Stimulated activated CD4-positive, alpha-beta T cell treated with anti-CD3 and anti-CD28 coated beads, Interleukin-15, amount 100 ng/mL, for 1 hour (primary cell): ENCODE measurements around the gene KNL1.
"Not testable (repeated sequence)": the region's sequence is repeated elsewhere in the genome, so short reads cannot be mapped to it uniquely, and the experiment has no call there.

ENCODE experiments used
- DNase-seq, 2 donors: peaks; one replicate each; pipeline ENCODE4 v3.0.0-alpha.2; 2020; ENCODE audit warnings: low read depth in 1 of 2, low spot score in 1 of 2

Gene KNL1, protein sequence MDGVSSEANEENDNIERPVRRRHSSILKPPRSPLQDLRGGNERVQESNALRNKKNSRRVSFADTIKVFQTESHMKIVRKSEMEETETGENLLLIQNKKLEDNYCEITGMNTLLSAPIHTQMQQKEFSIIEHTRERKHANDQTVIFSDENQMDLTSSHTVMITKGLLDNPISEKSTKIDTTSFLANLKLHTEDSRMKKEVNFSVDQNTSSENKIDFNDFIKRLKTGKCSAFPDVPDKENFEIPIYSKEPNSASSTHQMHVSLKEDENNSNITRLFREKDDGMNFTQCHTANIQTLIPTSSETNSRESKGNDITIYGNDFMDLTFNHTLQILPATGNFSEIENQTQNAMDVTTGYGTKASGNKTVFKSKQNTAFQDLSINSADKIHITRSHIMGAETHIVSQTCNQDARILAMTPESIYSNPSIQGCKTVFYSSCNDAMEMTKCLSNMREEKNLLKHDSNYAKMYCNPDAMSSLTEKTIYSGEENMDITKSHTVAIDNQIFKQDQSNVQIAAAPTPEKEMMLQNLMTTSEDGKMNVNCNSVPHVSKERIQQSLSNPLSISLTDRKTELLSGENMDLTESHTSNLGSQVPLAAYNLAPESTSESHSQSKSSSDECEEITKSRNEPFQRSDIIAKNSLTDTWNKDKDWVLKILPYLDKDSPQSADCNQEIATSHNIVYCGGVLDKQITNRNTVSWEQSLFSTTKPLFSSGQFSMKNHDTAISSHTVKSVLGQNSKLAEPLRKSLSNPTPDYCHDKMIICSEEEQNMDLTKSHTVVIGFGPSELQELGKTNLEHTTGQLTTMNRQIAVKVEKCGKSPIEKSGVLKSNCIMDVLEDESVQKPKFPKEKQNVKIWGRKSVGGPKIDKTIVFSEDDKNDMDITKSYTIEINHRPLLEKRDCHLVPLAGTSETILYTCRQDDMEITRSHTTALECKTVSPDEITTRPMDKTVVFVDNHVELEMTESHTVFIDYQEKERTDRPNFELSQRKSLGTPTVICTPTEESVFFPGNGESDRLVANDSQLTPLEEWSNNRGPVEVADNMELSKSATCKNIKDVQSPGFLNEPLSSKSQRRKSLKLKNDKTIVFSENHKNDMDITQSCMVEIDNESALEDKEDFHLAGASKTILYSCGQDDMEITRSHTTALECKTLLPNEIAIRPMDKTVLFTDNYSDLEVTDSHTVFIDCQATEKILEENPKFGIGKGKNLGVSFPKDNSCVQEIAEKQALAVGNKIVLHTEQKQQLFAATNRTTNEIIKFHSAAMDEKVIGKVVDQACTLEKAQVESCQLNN (N-terminal part only)

DNA sequence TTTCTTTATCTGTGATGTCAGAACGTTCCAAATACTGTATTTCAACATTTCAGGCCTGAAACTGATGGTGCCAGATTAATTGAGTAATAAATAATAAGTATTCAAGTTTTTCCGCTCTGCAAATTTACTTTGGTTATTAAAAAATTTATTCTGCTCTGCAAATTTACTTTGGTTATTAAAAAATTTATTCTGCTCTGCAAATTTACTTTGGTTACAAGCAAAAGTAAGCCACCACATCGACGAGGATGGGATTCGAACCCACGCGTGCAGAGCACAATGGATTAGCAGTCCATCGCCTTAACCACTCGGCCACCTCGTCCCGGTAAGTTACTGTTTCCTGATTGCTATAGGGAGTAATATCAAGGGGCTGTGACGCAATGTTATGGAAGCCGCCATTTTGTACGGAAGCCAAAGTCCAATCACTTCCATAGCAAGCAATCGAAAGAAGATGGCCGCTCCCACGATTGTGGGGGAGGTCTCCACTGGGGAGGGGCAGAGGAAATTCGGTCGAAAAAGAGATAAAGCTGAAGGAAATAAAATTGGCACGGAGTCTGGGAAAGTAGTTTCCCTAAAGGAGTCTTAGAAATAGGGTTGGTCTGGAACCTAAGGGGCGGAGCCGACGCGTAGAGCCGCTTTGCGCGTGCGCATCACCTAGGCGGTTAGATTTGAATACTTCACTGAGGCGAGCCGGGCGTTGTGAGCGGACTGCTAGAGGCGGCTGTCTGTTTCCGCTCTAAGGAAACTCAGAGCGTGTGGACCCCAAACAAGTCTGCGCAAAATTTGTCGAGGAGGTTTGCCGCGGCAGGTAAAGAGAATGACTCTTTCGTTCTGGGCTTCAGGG lies at the start of gene KNL1:
Gene KNL1, plus strand, starts transcription at position 662 of the 841 bp plus-strand sequence. CDS start 8,683 bp downstream, outside the sequence.
- peak; percentile 71 to 73 for DNase-seq

DNA sequence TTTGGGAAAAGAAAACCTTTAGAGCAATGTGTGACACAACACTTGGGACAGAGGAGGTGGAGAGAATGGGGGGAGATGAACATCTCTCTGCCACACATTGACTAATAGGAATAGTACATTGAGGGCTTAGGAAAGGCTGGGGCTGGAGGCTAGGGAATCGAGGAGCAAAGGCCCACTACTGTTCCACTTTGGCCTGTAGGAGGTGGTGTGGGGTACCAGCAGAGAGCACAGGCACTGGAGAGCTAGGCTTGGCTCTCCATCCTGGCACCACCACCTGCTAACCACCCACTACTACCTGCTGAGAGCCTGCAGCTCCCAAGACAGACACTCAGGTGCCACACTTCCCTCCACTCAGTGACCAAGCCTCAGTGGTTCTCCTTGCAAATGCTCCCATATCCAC lies 48.6 kb upstream of the KNL1 start:
- DNase-seq: no peak

DNA sequence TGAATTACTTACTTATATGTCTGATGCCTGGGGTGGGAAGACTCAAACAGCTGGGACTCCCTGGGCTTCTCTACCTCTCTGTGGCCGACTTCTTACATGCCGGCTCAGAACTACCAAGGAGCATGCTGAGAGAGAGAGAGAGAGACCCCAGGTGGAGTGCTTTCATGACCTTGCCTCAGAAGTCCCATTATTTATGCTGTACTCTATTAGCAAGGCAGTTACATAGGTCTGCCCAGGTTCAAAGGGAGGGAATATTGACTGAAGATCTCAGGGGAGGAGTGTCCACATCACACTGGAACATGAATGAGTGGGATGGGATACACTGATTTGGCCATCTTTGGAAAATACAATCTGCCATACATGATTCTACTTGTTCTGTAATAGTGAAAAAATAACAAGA lies 45.4 kb upstream of the KNL1 start:
- DNase-seq: no peak

DNA sequence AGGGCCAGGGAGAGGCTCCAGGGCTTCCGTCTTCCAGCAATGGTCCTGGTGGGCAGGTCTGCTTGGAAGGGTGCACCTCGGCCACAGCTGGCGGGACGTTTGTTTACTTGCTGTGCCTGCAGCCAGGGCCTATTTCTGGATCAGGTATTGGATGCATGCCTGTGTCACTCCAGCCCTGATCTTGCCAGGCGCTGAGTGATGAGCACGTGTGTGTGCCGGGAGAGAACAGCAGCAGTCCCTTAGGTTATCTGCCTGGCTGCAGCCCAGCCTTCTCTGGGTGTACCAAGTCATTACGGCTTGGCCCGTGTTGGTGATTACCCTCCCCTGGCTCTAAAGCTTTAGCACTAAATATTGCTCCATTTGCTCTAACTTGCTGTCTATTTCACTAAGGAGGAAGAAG lies 44.2 kb upstream of the KNL1 start:
- no peak for DNase-seq

DNA sequence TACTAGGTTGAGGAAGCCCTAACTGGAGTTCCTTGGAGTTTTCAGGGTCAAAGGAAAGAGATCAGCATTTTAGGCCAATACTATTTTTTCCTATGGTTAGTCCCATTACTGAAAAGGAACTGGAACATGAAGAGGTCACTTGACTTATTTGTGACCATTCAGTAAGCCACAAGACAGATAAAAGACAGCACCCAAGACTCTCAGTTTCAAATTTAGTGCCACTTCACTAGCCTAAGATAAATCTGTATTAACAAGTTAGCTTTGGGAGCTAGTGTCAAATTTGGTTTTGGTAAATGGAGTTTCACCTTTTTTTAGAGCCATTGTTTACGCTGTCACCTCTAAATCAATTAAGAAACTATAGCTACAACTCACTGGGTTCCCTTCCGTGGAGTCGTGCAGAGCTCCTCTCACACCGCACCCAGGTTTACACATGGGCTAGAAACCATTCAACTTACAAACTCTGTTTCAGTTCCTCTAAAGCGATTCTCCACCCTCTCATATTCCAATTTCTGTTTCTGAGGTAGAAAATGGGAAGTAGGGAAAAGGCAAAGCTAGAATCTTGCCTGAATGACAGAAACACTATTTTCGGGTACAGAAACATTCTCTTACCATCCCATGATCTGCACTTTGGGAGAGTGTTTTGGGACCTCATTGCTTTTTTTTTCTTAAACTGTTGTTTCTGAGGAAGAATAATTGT lies 43.6 kb upstream of the KNL1 start:
- no peak for DNase-seq

DNA sequence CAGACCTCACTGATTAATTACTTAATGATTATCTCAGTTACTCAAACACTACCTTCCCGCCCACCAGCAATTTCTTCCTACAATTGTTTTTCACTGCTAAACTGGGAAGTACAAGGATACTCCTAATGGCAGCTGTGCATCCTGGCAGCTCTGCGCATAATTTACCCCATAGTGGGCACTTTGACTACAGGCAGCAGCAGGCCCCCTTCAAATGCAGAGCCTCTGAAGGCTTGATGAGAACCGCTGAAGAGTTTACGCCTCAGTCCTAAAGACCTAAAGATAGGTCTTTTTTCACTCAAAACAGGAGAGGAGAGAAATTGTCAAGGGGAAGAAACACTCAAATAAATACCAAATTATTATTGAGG lies 39.9 kb upstream of the KNL1 start:
- DNase-seq: no peak

DNA sequence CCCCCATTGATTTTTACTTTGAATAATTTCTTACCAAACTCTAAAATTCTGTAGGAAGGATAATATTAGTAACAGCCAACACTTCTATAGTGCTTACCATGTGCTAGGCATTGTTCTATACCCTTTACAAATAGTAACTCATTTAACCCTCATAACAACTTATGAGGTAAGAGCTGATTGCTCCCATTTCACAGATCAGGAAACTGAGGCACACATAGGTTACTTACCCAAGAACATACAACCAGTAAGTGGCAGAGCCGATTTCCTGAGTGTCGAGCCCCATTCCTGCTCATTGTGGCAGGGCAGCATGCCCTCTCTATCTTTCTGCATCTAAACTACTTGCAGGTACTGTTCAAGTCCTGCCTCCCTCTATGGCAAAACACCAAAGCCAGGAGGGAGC lies 38.2 kb upstream of the KNL1 start:
- DNase-seq: no peak

DNA sequence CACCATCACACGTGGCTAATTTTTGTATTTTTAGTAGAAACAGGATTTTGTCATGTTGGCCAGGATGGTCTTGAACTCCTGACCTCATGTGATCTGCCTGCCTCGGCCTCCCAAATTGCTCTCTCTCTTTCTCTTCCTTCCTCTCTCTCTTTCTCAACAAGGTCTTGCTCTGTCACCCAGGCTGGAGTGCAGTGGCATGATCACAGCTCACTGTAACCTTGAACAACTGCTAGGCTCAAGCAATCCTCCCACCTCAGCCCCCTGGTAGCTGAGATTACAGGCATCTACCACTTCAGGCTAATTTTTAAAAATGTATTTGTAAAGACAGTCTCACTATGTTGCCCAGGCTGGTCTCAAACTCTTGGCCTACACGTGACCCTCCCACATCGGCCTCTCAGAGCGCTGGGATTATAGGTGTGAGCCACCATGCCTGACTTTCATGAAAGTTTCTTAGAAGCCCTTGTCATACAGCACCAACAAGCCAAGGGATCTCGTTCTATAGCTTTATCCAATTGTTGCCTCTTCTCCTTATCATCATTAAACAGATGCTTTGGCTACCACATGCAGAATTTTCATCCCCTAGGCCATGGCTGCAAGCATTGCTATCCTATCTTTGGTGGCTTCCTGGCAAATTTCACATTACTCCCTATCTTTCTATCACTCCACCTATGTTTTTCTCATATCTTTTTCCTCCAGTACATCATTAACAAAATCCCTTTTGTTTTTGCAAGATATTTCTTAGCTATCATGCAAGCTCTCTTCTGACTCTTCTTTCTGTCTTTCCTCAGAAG lies 34.9 kb upstream of the KNL1 start:
- no peak for DNase-seq

DNA sequence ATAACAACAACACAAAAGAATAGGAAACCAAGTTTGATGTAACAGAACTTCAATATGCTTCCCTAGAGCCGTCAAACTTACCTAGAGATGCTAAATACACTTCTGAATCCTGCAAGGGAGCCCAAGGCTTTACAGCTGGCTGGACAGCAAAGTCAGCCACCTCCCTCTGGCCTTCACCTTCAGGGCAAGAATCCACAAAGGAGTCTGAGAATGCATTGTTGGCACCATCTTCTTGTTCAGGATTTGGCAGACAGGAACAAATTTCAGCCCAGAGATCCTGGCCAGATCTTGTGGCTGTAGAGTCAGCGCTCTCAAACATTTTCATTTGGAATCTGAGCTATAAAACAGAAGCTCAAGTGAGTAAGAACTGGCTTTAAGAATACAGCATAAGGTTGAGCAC lies 31.4 kb upstream of the KNL1 start:
- DNase-seq: no peak

DNA sequence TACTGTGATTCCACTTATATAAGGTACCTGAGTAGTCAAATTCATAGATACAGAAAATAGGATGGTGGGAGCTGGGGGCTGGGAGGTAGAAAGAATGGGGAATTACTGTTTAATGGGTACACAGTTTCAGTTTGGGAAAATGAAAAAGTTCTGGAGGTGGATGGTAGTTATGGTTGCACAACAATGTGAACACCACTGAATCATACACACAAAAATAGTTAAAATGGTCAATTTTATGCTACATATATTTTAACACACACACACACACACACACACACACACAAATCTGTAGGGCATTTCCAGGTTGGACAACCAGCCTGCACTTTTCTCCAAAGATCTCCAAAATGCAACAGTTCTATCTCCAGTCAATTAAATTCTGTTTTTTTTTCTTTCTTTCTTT lies 30.6 kb upstream of the KNL1 start:
- DNase-seq: no peak

DNA sequence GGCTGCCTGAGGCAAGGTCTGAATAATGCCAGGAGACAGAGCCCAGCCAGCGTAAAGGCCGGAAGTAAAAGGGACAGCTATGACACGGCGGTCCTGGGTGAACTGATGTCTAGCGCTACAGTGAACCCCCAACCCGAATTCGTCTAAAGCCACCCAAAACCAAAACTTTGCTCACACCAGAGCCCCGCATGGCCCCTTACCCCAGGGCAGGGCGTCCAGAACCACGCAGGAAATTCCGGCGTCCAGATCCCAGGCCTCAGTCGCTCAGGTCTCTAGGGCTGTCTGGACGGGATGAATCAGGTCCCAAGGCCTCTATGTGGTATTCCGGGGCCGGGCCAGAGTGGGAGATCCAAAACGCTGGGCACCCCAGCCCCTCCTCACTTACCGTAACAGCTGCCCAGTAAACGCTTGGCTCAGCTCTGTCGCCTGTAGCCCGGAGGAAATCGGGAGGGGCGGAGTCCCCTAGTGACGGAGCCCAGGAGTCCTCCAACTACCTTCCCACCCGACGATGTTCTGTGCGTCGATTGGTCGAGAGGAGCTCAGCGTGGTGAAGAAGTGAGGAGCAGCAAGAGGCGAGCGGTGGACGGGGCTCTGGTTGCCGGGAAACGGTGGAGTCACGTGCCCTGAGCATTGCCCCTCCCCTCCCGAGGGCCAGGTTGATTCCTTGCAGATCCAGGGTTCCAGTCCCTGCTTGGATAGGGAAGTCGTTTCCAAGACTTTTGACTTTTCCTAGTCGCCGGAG lies 29.3 kb upstream of the KNL1 start, which contains the start of gene CCDC32:
Gene CCDC32, minus strand, starts transcription at position 452 of the 742 bp plus-strand sequence. CDS start 2,027 bp downstream, outside the sequence.
- DNase-seq: peak; percentile 83

DNA sequence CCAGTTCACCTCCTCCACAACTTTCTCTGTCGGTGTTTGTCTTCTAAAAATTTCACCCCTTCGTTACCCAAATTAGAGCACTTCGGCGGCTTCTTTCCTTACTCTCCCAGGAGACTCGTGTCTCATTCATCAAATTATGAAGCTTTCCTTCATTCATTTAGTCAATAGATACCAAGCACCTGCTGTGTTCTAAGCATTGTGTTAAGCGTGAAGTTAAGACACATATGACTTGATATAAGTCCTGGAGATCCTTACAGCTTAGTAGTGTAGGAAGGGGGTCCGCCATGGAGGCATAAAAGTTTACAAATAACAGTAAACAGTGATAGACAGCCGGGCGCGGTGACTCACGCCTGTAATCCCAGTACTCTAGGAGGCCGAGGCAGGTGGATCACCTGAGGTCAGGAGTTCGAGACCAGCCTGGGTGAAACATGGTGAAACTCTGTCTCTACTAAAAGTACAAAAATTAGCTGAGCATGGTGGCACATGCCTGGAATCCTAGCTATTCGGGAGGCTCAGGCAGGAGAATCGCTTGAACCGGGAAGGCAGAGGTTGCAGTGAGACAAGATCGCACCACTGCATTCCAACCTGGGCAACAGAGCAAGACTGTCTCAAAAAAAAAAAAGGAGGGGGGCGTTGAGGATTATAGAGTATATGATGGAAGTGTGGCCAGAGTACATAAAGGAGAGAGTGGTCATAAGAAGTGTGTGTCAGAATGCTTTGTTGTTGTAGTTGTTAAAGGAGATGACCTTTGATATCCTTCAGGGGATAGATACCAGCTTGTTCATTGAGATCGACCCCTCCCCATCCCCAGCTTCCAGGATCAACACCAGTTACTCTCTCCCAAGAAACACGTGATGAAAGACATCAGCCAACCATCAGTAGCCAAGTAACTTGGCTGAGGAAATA lies 28.5 kb upstream of the KNL1 start:
- no peak for DNase-seq

DNA sequence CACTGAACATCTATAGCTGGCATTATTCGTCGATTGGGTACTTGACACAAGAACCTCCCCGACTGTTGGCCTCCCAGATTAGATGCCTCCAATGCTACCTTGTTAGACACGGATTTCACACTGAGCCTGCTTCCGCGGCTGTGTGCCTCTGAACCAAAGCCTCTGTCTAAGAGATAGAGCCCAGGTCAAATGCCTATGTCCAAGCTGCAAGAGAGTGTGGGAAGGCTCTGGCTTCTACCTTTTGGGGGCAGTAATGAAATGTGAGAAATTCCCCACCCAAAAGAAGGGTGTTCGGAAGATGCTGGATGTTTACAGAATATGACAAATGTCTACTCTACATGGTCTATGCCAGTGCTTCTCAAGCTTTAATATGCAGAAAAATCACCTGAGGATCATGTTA lies 26.9 kb upstream of the KNL1 start:
- no peak for DNase-seq

DNA sequence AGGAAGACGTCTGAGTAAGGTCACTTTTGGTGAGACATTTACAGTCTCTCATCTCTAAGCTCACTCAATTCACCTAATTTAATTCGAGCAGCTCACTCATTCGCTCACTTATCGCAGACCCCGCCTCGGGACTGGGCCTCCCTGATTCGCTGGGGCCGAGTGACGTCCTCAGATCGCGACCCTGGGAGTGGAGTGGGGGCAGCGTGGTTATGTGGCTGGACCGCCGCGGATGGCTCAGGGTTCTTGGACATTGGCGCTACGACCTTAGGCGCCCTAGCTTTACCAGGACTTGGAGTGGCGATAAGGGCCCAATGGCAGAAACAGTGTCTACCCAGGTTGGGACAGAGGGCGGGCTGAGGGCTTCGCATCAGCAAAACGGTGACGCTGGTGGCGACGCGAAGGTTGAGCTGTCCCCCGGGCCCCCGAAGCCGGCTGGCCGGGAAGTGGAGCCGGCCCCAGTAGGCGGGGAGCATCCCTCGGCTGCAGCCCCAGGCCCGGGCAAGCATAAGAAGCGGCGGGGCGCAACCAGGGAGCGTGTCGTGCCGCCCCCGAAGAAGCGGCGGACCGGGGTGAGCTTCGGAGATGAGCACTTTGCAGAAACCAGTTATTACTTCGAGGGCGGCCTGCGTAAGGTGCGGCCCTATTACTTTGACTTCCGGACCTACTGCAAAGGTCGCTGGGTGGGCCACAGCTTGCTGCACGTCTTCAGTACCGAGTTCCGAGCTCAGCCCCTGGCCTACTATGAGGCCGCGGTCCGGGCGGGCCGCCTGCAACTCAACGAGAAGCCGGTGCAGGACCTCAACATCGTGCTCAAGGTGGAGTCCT lies 24.7 kb upstream of the KNL1 start, which contains the start of gene RPUSD2:
Gene RPUSD2, plus strand, starts transcription at position 171 of the 825 bp plus-strand sequence. Its CDS starts 39 bp downstream, at position 210.
- DNase-seq: peak; percentile 71 to 87

DNA sequence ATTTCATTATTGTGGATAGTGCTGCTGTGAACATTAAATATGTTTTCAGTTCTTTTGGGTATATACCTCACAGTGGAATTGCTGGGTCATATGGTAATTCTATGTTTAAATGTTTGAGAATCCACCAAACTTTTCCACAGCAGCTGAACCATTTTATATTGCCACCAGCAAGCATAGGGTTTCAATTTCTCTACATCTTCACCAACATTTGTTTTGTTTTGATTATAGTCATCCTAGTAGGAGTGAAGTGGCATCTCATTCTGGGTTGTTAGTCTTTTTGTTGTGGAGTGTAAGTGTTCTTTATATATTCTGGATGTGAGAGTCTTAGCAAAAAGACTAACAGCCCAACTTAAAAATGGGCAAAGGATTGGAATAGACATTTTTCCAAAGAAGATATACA lies 18.9 kb upstream of the KNL1 start:
- DNase-seq: no peak

DNA sequence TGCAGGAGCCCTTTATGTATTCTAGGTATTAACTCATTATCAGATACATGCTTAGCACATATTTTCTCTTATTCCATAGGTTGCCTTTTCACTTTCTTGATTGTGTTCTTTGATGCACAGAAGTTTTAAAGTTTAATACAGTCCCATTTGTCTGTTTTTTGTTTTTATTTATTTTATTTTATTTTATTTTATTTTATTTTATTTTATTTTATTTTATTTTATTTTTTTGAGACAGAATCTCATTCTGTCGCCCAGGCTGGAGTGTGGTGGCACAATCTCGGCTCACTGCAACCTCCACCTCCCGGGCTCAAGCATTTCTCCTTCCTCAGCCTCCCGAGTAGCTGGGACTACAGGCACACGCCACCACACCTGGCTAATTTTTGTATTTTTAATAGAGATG lies 17.1 kb upstream of the KNL1 start:
- DNase-seq: not testable (repeated sequence)
